ENCODE results near the gene HS6ST2. TPM values are rescaled to one million over a fixed set of nuclear protein-coding genes. Genes with fewer than 3 reads are reported as not detected.
A peak's percentile ranks its signal among the peaks of the same experiment; 100 is the strongest.

The HS6ST2 gene
- total RNA-seq, 1 experiment from 2014 or later: 0.26 TPM

DNA sequence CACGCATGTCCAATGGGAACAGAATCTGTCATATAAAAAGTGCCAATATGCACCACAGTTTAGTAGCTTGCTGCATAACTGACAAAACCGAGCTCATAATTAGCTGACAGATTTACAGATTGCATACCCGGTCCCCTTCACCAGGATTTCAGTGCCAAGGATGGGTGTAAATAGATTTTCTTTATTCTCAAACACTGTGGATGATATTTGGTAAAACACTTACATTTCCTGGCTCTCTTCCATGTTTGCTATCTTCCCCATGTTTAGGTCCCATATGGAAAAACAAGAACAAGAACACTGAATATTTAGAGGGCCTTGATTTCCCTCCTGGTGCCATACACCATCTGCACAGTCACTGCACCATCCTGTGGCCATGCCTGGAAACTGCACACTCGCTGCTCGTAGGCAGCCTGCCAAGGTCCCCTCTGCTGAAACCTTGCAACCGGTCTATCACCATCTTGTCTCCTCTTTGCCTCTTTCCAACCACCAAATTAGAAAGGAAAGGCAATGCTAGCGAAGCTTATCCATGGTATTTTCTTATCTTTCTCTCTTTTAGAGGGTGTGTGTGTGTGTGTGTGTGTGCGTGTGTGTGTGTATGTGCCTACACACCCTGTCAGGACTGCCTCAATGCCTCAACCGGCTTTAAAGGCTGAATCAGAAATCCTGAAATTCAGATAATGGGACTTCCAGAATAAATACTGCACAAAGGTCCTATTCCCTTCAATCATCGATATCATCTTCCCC lies 345.4 kb downstream of the HS6ST2 start:
- POLR2A ChIA-PET: no interaction called here
- no peak overlapping the region for H3K27ac ChIP-seq (ENCODE audit: low read length)
- CTCF ChIA-PET: interaction anchor here (0.8 to 1.5 kb wide), 2 partner anchors 391 to 772 kb away, joined by 4 to 5 read pairs; no protein-coding TSS in a partner anchor
- ATAC-seq: peak; percentile 62; the same call in 1 of the 2 replicates
- intact Hi-C loops (cut with micrococcal nuclease; ENCODE audit: unreplicated experiment) (loop anchor here (2.0 kb wide), 1 partner anchor 320 kb away; no protein-coding TSS in a partner anchor), in situ Hi-C loops (cut with HindIII; ENCODE audit: low pct_unique_long_range_greater_than_20kb, low sequenced_read_pairs) (no loop called here)
- TF ChIP-seq, protein P1, sequence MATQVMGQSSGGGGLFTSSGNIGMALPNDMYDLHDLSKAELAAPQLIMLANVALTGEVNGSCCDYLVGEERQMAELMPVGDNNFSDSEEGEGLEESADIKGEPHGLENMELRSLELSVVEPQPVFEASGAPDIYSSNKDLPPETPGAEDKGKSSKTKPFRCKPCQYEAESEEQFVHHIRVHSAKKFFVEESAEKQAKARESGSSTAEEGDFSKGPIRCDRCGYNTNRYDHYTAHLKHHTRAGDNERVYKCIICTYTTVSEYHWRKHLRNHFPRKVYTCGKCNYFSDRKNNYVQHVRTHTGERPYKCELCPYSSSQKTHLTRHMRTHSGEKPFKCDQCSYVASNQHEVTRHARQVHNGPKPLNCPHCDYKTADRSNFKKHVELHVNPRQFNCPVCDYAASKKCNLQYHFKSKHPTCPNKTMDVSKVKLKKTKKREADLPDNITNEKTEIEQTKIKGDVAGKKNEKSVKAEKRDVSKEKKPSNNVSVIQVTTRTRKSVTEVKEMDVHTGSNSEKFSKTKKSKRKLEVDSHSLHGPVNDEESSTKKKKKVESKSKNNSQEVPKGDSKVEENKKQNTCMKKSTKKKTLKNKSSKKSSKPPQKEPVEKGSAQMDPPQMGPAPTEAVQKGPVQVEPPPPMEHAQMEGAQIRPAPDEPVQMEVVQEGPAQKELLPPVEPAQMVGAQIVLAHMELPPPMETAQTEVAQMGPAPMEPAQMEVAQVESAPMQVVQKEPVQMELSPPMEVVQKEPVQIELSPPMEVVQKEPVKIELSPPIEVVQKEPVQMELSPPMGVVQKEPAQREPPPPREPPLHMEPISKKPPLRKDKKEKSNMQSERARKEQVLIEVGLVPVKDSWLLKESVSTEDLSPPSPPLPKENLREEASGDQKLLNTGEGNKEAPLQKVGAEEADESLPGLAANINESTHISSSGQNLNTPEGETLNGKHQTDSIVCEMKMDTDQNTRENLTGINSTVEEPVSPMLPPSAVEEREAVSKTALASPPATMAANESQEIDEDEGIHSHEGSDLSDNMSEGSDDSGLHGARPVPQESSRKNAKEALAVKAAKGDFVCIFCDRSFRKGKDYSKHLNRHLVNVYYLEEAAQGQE (IDR thresholded peaks at IDR 0.05; ENCODE audit: insufficient read depth in 1 of 2, low read depth in 2 of 2, low read length in 1 of 2): no peak
- TF ChIP-seq, protein P2, sequence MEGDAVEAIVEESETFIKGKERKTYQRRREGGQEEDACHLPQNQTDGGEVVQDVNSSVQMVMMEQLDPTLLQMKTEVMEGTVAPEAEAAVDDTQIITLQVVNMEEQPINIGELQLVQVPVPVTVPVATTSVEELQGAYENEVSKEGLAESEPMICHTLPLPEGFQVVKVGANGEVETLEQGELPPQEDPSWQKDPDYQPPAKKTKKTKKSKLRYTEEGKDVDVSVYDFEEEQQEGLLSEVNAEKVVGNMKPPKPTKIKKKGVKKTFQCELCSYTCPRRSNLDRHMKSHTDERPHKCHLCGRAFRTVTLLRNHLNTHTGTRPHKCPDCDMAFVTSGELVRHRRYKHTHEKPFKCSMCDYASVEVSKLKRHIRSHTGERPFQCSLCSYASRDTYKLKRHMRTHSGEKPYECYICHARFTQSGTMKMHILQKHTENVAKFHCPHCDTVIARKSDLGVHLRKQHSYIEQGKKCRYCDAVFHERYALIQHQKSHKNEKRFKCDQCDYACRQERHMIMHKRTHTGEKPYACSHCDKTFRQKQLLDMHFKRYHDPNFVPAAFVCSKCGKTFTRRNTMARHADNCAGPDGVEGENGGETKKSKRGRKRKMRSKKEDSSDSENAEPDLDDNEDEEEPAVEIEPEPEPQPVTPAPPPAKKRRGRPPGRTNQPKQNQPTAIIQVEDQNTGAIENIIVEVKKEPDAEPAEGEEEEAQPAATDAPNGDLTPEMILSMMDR (IDR thresholded peaks at IDR 0.05): peak; percentile 74
- TF ChIP-seq POLR2AphosphoS5 (IDR thresholded peaks at IDR 0.05; ENCODE audit: low read depth, low read length) (no peak), TCF7L2 (IDR thresholded peaks at IDR 0.05; ENCODE audit: low read depth, low read length) (no peak), SIN3A (IDR thresholded peaks at IDR 0.05; ENCODE audit: borderline replicate concordance, insufficient read depth, low read depth, low read length) (no peak)
- BruUV-seq (replicated peaks): no TSS peak
- no peak overlapping the region for H3K4me3 ChIP-seq (ENCODE audit: low read depth in 2 of 2, low read length in 2 of 2)
- no peak for DNase-seq (ENCODE audit: low read depth, low spot score)
- no peaks in the 10 kb centered on the region for H3K9me3 ChIP-seq (ENCODE audit: control insufficient read depth, insufficient read depth, low read depth, low read length)
- H3K27me3 ChIP-seq (ENCODE audit: control insufficient read depth, insufficient read depth, low read length): no peaks in the 10 kb centered on the region
- H3K36me3 ChIP-seq (ENCODE audit: control insufficient read depth, insufficient read depth, low read length): no peaks in the 10 kb centered on the region
- no peaks in the 10 kb centered on the region for H3K4me1 ChIP-seq (ENCODE audit: control insufficient read depth, insufficient read depth, low read length)

DNA sequence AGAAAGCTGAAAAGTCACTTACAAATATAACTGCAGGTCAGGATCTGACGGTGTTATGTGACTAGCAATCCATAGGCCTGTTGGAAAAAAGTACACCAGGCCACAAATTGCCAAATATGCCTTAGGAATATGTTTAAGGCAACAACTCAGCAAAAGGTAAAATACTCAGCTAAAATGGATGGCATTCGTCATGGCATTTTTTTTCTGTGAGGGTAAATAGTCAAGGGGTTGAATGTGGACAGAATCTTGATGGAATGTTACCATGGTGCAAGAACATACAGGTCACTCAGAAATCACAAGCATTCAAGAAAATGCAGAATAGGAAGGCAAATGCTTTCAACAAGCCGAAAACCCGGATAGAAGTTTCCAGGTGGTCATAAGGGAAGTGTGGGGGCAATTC lies 347.9 kb downstream of the HS6ST2 start:
- in situ Hi-C loops (cut with HindIII; ENCODE audit: low pct_unique_long_range_greater_than_20kb, low sequenced_read_pairs): no loop called here

More for the DNA sequence above, 347.9 kb downstream of the HS6ST2 start:
- ATAC-seq: no peak
- no peak for DNase-seq (ENCODE audit: low read depth, low spot score)
- no peaks in the 10 kb centered on the region for H3K4me1 ChIP-seq (ENCODE audit: control insufficient read depth, insufficient read depth, low read length)
- no peaks in the 10 kb centered on the region for H3K36me3 ChIP-seq (ENCODE audit: control insufficient read depth, insufficient read depth, low read length)
- no TSS peak for BruUV-seq (replicated peaks)
- H3K9me3 ChIP-seq (ENCODE audit: control insufficient read depth, insufficient read depth, low read depth, low read length): no peaks in the 10 kb centered on the region
- H3K27me3 ChIP-seq (ENCODE audit: control insufficient read depth, insufficient read depth, low read length): no peaks in the 10 kb centered on the region; the same call in 1 of the 2 replicates
- no peak overlapping the region for H3K4me3 ChIP-seq (ENCODE audit: low read depth in 2 of 2, low read length in 2 of 2)
- CTCF ChIA-PET: no interaction called here
- intact Hi-C loops (cut with micrococcal nuclease; ENCODE audit: unreplicated experiment): no loop called here
- TF ChIP-seq POLR2AphosphoS5 (IDR thresholded peaks at IDR 0.05; ENCODE audit: low read depth, low read length) (no peak), SIN3A (IDR thresholded peaks at IDR 0.05; ENCODE audit: borderline replicate concordance, insufficient read depth, low read depth, low read length) (no peak), TCF7L2 (IDR thresholded peaks at IDR 0.05; ENCODE audit: low read depth, low read length) (no peak)
- TF ChIP-seq, protein P2 (IDR thresholded peaks at IDR 0.05): no peak
- TF ChIP-seq, protein P1 (IDR thresholded peaks at IDR 0.05; ENCODE audit: insufficient read depth in 1 of 2, low read depth in 2 of 2, low read length in 1 of 2): no peak
- no peak overlapping the region for H3K27ac ChIP-seq (ENCODE audit: low read length)
- POLR2A ChIA-PET: no interaction called here
